HEK293 (cell line): Measurements from ENCODE around the gene ZNF564.

Source experiments
- IKZF3 ChIP-seq: fragments of 450-650 bp; IDR thresholded peaks from 2 replicates; pipeline ENCODE4 v1.5.0; 2018; ENCODE audit warnings: missing biosample characterization, mild to moderate bottlenecking, missing genetic modification characterization, moderate library complexity
- KLF16 ChIP-seq: fragments of 450-650 bp; formaldehyde crosslinking; IDR thresholded peaks from 2 replicates; pipeline ENCODE4 v1.5.1; 2017; ENCODE audit warnings: missing biosample characterization, missing genetic modification characterization
- MZF1 ChIP-seq: fragments of 450-650 bp; formaldehyde crosslinking; IDR thresholded peaks from 2 replicates; pipeline ENCODE4 v1.5.1; 2017; ENCODE audit warnings: missing biosample characterization, missing genetic modification characterization, borderline replicate concordance
- OSR2 ChIP-seq: fragments of 450-650 bp; formaldehyde crosslinking; IDR thresholded peaks from 2 replicates; pipeline ENCODE4 v1.5.1; 2016; ENCODE audit warnings: missing biosample characterization, missing genetic modification characterization
- OVOL3 ChIP-seq: fragments of 450-650 bp; formaldehyde crosslinking; IDR thresholded peaks from 2 replicates; pipeline ENCODE4 v1.5.1; 2016; ENCODE audit warnings: missing biosample characterization, missing genetic modification characterization
- SCRT1 ChIP-seq: fragments of 450-650 bp; formaldehyde crosslinking; IDR thresholded peaks from 2 replicates; pipeline ENCODE4 v1.5.1; 2016; ENCODE audit warnings: missing biosample characterization, missing genetic modification characterization, borderline replicate concordance
- SETDB1 ChIP-seq: IDR thresholded peaks from one replicate; pipeline ENCODE4 v1.6.1; 2017; ENCODE audit warnings: mild to moderate bottlenecking, low read length, moderate library complexity, mixed read lengths; ENCODE audit not compliant: insufficient read length
- SP3 ChIP-seq: fragments of 450-650 bp; formaldehyde crosslinking; IDR thresholded peaks from 2 replicates; pipeline ENCODE4 v1.5.1; 2016; ENCODE audit warnings: missing biosample characterization, missing genetic modification characterization
- ZFP37 ChIP-seq: fragments of 450-650 bp; formaldehyde crosslinking; IDR thresholded peaks from 2 replicates; pipeline ENCODE4 v1.5.1; 2016; ENCODE audit warnings: missing biosample characterization, missing genetic modification characterization
- ZFP41 ChIP-seq: fragments of 450-650 bp; formaldehyde crosslinking; IDR thresholded peaks from 2 replicates; pipeline ENCODE4 v1.5.1; 2016; ENCODE audit warnings: missing biosample characterization, missing genetic modification characterization, borderline replicate concordance
- ZNF16 ChIP-seq: fragments of 450-650 bp; formaldehyde crosslinking; IDR thresholded peaks from 2 replicates; pipeline ENCODE4 v1.5.1; 2016; ENCODE audit warnings: low read depth, missing biosample characterization, missing genetic modification characterization
- ZNF169 ChIP-seq: fragments of 450-650 bp; formaldehyde crosslinking; IDR thresholded peaks from 2 replicates; pipeline ENCODE4 v1.5.1; 2016; ENCODE audit warnings: missing biosample characterization, missing genetic modification characterization
- ZNF214 ChIP-seq: fragments of 450-650 bp; formaldehyde crosslinking; IDR thresholded peaks from 2 replicates; pipeline ENCODE4 v1.5.1; 2017; ENCODE audit warnings: missing biosample characterization, mild to moderate bottlenecking, missing genetic modification characterization, borderline replicate concordance
- ZNF248 ChIP-seq: fragments of 450-650 bp; formaldehyde crosslinking; IDR thresholded peaks from 2 replicates; pipeline ENCODE4 v1.5.1; 2017; ENCODE audit warnings: missing biosample characterization, missing genetic modification characterization
- ZNF266 ChIP-seq: fragments of 450-650 bp; formaldehyde crosslinking; IDR thresholded peaks from 2 replicates; pipeline ENCODE4 v1.5.1; 2016; ENCODE audit warnings: missing biosample characterization, missing genetic modification characterization, low read depth
- ZNF585B ChIP-seq: fragments of 450-650 bp; formaldehyde crosslinking; IDR thresholded peaks from 2 replicates; pipeline ENCODE4 v1.5.1; 2016; ENCODE audit warnings: missing biosample characterization, missing genetic modification characterization
- ZNF600 ChIP-seq: fragments of 450-650 bp; formaldehyde crosslinking; IDR thresholded peaks from 2 replicates; pipeline ENCODE4 v1.5.1; 2016; ENCODE audit warnings: missing biosample characterization, missing genetic modification characterization
- ZNF629 ChIP-seq: fragments of 450-650 bp; formaldehyde crosslinking; IDR thresholded peaks from 2 replicates; pipeline ENCODE4 v1.5.1; 2017; ENCODE audit warnings: missing biosample characterization, missing genetic modification characterization
- ZNF664 ChIP-seq: fragments of 450-650 bp; formaldehyde crosslinking; IDR thresholded peaks from 2 replicates; pipeline ENCODE4 v1.5.1; 2016; ENCODE audit warnings: missing biosample characterization, missing genetic modification characterization
- ZNF777 ChIP-seq: fragments of 450-650 bp; formaldehyde crosslinking; IDR thresholded peaks from 2 replicates; pipeline ENCODE4 v1.5.1; 2017; ENCODE audit warnings: missing biosample characterization, missing genetic modification characterization, borderline replicate concordance
- ZXDB ChIP-seq: fragments of 450-650 bp; formaldehyde crosslinking; IDR thresholded peaks from 2 replicates; pipeline ENCODE4 v1.5.1; 2016; ENCODE audit warnings: missing biosample characterization, missing genetic modification characterization
- TF ChIP-seq, protein P1 (sequence below): fragments of 450-650 bp; formaldehyde crosslinking; IDR thresholded peaks from 2 replicates; pipeline ENCODE4 v1.5.1; 2016; ENCODE audit warnings: missing biosample characterization, missing genetic modification characterization
- TF ChIP-seq, protein P2 (sequence below): fragments of 450-650 bp; formaldehyde crosslinking; IDR thresholded peaks from 2 replicates; pipeline ENCODE4 v1.5.1; 2017; ENCODE audit warnings: missing biosample characterization, missing genetic modification characterization
- TF ChIP-seq, protein P3 (sequence below): IDR thresholded peaks from 2 replicates; pipeline ENCODE4 v1.6.1; 2011; ENCODE audit warnings: mild to moderate bottlenecking, low read depth, low read length, borderline replicate concordance
- TF ChIP-seq, protein P4 (sequence below): fragments of 450-650 bp; formaldehyde crosslinking; IDR thresholded peaks from 2 replicates; pipeline ENCODE4 v1.5.1; 2016; ENCODE audit warnings: missing biosample characterization, missing genetic modification characterization
- TF ChIP-seq, protein P5 (sequence below): fragments of 450-650 bp; formaldehyde crosslinking; IDR thresholded peaks from 2 replicates; pipeline ENCODE4 v1.5.1; 2016; ENCODE audit warnings: missing biosample characterization, missing genetic modification characterization, low read depth
- TF ChIP-seq, protein P6 (sequence below): fragments of 450-650 bp; formaldehyde crosslinking; IDR thresholded peaks from 2 replicates; pipeline ENCODE4 v1.5.1; 2016; ENCODE audit warnings: missing biosample characterization, missing genetic modification characterization
- TF ChIP-seq, protein P7 (sequence below): sonication (generic); formaldehyde crosslinking; IDR thresholded peaks from 2 replicates; pipeline ENCODE4 v1.8.1; 2022; ENCODE audit warnings: mild to moderate bottlenecking, moderate library complexity, missing genetic modification reagents

Gene ZNF564

DNA sequence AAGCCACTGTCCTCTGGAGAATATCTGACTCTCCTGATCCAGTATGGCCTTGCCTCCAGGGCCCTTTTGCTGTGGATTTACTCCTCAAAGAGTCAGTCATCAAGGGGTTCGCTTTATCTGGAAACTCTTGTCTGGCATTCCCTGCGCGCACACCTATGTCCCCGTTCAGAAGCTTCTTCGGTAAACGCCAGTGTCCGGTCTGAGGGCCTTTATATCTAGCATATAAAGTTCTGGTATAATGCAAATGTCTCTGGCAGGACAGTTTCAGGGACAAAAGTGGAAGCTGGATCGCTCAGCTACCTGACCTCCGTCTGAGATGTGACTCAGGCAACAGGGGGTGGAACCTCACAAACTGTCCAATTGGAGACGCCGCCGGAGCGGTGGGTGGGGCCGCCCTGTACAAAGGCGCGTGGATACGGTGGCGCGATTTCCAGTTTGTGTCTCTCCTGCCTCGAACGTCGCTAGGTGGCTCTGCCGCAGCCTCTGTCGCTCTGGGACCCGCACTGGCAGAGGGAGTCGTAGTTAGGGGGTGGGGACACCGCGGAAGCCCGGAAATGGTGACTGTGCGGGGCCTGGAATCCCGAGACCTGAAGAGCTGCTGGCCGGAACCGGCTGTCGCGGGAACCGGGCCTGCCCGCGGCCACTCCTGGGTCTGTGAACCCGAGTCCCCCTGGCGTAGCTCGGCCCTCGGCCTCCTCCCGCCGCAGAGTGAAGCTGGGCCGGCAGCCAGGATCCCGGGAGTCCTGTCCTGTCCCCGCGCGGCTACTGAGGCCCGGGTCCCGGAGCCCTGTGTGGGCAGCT is 56.1 kb downstream of the ZNF564 start (continued):
- TF ChIP-seq ZNF585B (tag by site-specific recombination), result no peak
- TF ChIP-seq, protein P1, sequence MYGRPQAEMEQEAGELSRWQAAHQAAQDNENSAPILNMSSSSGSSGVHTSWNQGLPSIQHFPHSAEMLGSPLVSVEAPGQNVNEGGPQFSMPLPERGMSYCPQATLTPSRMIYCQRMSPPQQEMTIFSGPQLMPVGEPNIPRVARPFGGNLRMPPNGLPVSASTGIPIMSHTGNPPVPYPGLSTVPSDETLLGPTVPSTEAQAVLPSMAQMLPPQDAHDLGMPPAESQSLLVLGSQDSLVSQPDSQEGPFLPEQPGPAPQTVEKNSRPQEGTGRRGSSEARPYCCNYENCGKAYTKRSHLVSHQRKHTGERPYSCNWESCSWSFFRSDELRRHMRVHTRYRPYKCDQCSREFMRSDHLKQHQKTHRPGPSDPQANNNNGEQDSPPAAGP (tag by site-specific recombination), result 0 out of 2 replicates have a peak, but pooled peaks have one; percentile 40
- peak; percentile 58; the same call in 1 of the 2 replicates for TF ChIP-seq MZF1 (tag by site-specific recombination)
- no peak; the same call in 1 of the 2 replicates for TF ChIP-seq OSR2 (tag by site-specific recombination)
- no peak for TF ChIP-seq ZNF169
- TF ChIP-seq SETDB1, result peak; percentile 46
- peak; percentile 90 for TF ChIP-seq KLF16
- TF ChIP-seq, protein P2, sequence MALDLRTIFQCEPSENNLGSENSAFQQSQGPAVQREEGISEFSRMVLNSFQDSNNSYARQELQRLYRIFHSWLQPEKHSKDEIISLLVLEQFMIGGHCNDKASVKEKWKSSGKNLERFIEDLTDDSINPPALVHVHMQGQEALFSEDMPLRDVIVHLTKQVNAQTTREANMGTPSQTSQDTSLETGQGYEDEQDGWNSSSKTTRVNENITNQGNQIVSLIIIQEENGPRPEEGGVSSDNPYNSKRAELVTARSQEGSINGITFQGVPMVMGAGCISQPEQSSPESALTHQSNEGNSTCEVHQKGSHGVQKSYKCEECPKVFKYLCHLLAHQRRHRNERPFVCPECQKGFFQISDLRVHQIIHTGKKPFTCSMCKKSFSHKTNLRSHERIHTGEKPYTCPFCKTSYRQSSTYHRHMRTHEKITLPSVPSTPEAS (tag by site-specific recombination), result no peak
- TF ChIP-seq ZNF777 (tag by site-specific recombination), result no peak
- TF ChIP-seq, protein P3, sequence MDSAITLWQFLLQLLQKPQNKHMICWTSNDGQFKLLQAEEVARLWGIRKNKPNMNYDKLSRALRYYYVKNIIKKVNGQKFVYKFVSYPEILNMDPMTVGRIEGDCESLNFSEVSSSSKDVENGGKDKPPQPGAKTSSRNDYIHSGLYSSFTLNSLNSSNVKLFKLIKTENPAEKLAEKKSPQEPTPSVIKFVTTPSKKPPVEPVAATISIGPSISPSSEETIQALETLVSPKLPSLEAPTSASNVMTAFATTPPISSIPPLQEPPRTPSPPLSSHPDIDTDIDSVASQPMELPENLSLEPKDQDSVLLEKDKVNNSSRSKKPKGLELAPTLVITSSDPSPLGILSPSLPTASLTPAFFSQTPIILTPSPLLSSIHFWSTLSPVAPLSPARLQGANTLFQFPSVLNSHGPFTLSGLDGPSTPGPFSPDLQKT, result no peak
- TF ChIP-seq ZNF600 (tag by site-specific recombination), result peak; percentile 75
- TF ChIP-seq ZNF248 (tag by site-specific recombination), result no peak
- peak; percentile 70 for TF ChIP-seq ZXDB (tag by site-specific recombination)
- 0 out of 2 replicates have a peak, but pooled peaks have one; percentile 26 for TF ChIP-seq IKZF3 (tag by site-specific recombination)
- TF ChIP-seq ZNF664 (tag by site-specific recombination), result no peak
- TF ChIP-seq, protein P4, sequence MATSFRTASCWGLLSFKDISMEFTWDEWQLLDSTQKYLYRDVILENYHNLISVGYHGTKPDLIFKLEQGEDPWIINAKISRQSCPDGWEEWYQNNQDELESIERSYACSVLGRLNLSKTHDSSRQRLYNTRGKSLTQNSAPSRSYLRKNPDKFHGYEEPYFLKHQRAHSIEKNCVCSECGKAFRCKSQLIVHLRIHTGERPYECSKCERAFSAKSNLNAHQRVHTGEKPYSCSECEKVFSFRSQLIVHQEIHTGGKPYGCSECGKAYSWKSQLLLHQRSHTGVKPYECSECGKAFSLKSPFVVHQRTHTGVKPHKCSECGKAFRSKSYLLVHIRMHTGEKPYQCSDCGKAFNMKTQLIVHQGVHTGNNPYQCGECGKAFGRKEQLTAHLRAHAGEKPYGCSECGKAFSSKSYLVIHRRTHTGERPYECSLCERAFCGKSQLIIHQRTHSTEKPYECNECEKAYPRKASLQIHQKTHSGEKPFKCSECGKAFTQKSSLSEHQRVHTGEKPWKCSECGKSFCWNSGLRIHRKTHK (tag by site-specific recombination), result no peak
- no peak for TF ChIP-seq ZNF214 (tag by site-specific recombination)
- TF ChIP-seq ZNF629, result peak; percentile 56; the same call in 1 of the 2 replicates
- TF ChIP-seq, protein P5, sequence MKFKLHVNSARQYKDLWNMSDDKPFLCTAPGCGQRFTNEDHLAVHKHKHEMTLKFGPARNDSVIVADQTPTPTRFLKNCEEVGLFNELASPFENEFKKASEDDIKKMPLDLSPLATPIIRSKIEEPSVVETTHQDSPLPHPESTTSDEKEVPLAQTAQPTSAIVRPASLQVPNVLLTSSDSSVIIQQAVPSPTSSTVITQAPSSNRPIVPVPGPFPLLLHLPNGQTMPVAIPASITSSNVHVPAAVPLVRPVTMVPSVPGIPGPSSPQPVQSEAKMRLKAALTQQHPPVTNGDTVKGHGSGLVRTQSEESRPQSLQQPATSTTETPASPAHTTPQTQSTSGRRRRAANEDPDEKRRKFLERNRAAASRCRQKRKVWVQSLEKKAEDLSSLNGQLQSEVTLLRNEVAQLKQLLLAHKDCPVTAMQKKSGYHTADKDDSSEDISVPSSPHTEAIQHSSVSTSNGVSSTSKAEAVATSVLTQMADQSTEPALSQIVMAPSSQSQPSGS, result no peak
- no peak for TF ChIP-seq ZNF266 (tag by site-specific recombination)
- TF ChIP-seq SCRT1 (tag by site-specific recombination), result no peak
- TF ChIP-seq, protein P6, sequence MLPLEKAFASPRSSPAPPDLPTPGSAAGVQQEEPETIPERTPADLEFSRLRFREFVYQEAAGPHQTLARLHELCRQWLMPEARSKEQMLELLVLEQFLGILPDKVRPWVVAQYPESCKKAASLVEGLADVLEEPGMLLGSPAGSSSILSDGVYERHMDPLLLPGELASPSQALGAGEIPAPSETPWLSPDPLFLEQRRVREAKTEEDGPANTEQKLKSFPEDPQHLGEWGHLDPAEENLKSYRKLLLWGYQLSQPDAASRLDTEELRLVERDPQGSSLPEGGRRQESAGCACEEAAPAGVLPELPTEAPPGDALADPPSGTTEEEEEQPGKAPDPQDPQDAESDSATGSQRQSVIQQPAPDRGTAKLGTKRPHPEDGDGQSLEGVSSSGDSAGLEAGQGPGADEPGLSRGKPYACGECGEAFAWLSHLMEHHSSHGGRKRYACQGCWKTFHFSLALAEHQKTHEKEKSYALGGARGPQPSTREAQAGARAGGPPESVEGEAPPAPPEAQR (tag by site-specific recombination), result no peak
- TF ChIP-seq, protein P7, sequence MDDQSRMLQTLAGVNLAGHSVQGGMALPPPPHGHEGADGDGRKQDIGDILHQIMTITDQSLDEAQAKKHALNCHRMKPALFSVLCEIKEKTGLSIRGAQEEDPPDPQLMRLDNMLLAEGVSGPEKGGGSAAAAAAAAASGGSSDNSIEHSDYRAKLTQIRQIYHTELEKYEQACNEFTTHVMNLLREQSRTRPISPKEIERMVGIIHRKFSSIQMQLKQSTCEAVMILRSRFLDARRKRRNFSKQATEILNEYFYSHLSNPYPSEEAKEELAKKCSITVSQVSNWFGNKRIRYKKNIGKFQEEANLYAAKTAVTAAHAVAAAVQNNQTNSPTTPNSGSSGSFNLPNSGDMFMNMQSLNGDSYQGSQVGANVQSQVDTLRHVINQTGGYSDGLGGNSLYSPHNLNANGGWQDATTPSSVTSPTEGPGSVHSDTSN (CRISPR knock-in tag), result peak; percentile 77; the same call in 1 of the 2 replicates
- TF ChIP-seq ZNF16 (tag by site-specific recombination), result 0 out of 2 replicates have a peak, but pooled peaks have one; percentile 12
- TF ChIP-seq ZFP37 (tag by site-specific recombination), result no peak
- no peak for TF ChIP-seq OVOL3 (tag by site-specific recombination)
- TF ChIP-seq ZFP41, result no peak
- TF ChIP-seq SP3 (tag by site-specific recombination), result peak; percentile 61
